Measurements from ENCODE around the gene ULK4. TPM values are rescaled to one million over a fixed set of nuclear protein-coding genes. Genes with fewer than 3 reads are reported as not detected.

The ULK4 gene
- total RNA-seq, 4 donors from 2014 or later, result 15.8 to 20.6 (median 16.3) TPM

DNA sequence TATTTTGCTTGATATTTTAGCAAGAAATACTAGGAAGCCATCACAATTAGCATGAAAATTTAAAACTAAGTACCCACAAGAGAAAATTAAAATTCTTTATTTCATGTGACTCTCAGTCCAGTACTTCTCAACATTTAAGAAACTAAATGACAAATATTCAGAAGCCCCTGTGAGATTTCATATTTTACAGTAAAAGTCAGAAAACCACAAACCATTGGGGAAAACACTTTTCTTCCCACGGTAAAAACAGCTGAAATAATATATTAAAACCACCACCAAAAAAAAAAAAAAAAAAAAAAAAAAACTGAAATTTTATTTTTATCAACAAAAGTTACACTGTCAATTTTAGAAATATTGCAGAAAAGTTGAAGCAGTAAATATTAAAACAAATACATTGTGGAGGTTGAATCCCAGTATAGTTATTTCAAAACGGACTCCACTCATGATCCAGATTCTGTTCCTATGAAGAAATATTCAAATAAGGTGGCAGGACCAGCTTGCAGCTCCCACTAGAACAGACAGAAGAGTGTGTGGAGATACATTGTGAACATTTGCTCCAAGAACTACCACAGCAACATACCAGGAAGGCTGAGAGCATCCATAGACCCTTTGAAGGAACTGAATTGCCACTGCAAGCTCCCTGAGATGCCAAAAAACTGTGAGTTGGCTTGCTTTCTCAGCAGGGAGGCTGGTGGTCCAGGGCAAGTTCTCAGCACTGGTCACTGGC lies 454.4 kb downstream of the ULK4 start:
- DNase-seq (ENCODE audit: low spot score) (no peak), ATAC-seq (ENCODE audit: low FRiP score) (no peak)
- TF ChIP-seq, protein P1, sequence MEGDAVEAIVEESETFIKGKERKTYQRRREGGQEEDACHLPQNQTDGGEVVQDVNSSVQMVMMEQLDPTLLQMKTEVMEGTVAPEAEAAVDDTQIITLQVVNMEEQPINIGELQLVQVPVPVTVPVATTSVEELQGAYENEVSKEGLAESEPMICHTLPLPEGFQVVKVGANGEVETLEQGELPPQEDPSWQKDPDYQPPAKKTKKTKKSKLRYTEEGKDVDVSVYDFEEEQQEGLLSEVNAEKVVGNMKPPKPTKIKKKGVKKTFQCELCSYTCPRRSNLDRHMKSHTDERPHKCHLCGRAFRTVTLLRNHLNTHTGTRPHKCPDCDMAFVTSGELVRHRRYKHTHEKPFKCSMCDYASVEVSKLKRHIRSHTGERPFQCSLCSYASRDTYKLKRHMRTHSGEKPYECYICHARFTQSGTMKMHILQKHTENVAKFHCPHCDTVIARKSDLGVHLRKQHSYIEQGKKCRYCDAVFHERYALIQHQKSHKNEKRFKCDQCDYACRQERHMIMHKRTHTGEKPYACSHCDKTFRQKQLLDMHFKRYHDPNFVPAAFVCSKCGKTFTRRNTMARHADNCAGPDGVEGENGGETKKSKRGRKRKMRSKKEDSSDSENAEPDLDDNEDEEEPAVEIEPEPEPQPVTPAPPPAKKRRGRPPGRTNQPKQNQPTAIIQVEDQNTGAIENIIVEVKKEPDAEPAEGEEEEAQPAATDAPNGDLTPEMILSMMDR (IDR thresholded peaks at IDR 0.05), result no peak

DNA sequence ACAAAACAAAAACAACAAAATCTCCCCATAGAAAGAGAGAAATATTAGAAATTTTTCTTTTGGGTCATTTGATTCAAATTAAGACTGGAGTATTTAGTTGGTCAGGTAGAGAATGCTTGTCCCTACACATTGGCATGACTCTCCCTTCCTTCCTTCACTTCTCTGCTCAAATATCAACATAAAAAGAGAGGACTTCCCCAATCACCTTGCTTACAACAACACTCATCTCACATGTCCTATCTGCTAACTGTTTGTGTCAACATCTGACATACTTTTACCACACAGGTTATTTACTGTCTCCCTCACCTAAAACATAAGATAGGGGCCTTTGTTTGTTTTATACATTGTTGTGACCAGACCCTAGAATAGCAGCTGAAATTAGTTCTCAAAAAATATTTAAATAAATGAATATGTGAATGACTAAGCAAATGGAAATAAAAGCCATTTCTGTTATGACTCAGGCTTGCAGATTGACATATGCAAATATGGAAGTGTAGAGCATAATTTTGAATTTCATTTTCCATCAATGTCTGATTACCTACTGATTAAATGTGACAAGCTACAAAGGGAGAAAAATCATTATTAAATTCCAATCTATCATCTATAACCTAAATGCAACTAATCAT lies 457.8 kb downstream of the ULK4 start:
- TF ChIP-seq, protein P1 (IDR thresholded peaks at IDR 0.05), result no peak
- no peak for DNase-seq (ENCODE audit: low spot score)
- no peak for ATAC-seq (ENCODE audit: low FRiP score)

DNA sequence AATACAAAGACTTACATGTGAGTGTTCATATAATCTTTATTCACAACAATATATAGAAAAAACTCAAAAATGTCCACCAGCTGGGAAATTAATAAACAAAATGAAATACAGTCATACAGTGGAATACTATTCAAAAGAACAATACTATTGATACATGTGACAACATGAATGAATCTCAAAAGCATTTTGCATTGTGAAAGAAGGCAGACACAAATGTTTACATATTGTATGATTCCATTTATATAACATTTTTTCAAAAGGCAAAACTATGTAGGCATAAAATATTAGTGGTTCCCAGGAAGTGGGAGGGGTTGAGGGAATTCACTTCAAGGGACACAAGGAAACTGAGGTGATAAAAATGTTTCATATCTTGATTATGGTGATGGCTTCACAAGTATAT lies 459.4 kb downstream of the ULK4 start:
- TF ChIP-seq, protein P1 (IDR thresholded peaks at IDR 0.05), result no peak
- no peak for ATAC-seq (ENCODE audit: low FRiP score)

DNA sequence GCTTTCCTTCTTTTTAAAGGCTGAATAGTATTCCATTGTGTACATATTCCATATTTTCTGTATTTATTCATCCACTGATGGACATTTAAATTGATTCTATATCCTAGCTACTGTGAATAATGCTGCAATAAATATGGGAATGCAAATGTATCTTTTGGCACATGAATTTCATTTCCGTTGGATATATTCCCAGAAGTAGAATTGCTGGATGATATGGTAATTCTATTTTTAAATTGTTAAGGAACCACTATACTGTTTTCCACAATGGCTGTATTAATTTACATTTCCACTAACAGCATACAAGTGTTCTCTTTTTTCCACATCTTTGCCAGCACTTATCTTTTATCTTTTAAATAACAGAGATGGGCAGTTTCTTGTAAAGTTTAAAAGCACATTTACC lies 459.9 kb downstream of the ULK4 start:
- ATAC-seq (ENCODE audit: low FRiP score), result no peak
- TF ChIP-seq, protein P1 (IDR thresholded peaks at IDR 0.05), result no peak
- no peak for DNase-seq (ENCODE audit: low spot score)

More for the DNA sequence above, 459.4 kb downstream of the ULK4 start:
- no peak for DNase-seq (ENCODE audit: low spot score)

DNA sequence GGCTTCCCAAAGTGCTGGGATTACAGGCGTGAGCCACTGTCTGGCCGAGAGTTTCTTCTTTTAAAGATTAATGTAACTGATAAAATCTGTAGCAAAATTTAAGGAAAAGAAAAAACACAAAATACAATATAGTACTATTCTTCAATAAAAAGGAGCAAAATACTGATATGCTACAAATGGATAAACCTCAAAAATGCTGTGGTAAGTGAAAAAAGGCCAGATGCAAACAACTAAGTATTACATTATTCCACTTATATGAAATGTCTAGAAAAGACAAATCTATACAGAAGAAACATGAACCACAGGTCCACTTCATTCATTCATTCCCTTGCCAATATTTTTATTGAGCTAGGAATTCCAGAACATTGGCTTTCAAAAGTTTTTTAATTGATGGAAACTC lies 463.1 kb downstream of the ULK4 start:
- TF ChIP-seq, protein P1 (IDR thresholded peaks at IDR 0.05), result no peak
- ATAC-seq (ENCODE audit: low FRiP score) (no peak), DNase-seq (ENCODE audit: low spot score) (no peak)

DNA sequence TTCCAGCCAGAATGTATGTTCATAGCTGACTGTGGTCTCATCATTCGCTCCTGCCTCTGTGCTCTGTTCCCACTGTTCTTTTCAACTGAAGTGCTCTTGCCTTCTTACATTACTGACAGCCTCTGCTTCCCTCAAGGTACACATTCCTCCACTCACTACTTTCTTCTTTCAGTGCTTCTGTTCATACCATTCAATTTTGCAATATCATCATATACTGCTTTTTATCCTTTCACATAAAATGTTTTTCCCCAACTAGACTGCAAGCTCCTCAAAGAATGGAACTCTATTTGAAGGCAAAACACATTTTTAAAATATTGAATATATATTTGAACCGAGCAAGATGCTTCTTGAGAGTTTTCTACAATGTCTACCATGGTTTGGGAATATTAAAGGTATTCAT lies 471.5 kb downstream of the ULK4 start:
- DNase-seq (ENCODE audit: low spot score) (no peak), ATAC-seq (ENCODE audit: low FRiP score) (no peak)
- TF ChIP-seq, protein P1 (IDR thresholded peaks at IDR 0.05), result no peak

DNA sequence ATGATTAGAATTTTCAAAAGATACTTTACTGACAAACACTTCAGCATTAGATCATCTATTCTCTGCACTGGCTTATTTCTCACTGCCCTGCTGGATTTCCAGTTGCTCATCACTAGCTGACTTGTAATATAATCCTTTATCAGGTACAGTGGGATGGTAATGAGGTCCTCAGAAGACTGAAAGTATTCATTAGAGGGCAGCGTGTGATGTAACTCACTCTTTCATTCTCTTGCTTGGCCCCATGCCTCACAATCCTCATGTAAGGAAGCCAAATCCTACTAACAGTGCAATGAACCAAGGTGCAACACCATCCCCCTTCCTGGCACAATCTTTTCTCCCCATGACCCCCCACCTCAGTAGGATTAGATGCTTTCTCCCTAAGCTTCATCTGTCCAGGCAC lies 472.7 kb downstream of the ULK4 start:
- ATAC-seq (ENCODE audit: low FRiP score) (no peak), DNase-seq (ENCODE audit: low spot score) (no peak)
- TF ChIP-seq, protein P1 (IDR thresholded peaks at IDR 0.05), result no peak

Data from omental fat pad (tissue), 4 donors.